SK-N-MC (cell line): Measurements from ENCODE around the gene LIN52.

ENCODE experiments used
- EZH2 ChIP-seq: fragments of 200-600 bp; sonication (generic); IDR thresholded peaks from one replicate; pipeline ENCODE4 v1.6.1; 2017; ENCODE audit warnings: antibody characterized with exemption
- POLR2AphosphoS5 ChIP-seq: IDR thresholded peaks from 2 replicates; pipeline ENCODE4 v1.6.1; 2012; ENCODE audit warnings: mild to moderate bottlenecking, low read depth, low read length, borderline replicate concordance

GRCh38 chr14:74203639-74204038, 118.9 kb downstream of the LIN52 start:
- no peak for TF ChIP-seq POLR2AphosphoS5
- no peak for TF ChIP-seq EZH2
